ENCODE data around the gene TRIM38. TPM values are rescaled to one million over a fixed set of nuclear protein-coding genes. Genes with fewer than 3 reads are reported as not detected.
A peak's percentile ranks its signal among the peaks of the same experiment; 100 is the strongest.

TRIM38 gene
- polyA plus RNA-seq, 1 donor from 2014 or later, result not detected

DNA sequence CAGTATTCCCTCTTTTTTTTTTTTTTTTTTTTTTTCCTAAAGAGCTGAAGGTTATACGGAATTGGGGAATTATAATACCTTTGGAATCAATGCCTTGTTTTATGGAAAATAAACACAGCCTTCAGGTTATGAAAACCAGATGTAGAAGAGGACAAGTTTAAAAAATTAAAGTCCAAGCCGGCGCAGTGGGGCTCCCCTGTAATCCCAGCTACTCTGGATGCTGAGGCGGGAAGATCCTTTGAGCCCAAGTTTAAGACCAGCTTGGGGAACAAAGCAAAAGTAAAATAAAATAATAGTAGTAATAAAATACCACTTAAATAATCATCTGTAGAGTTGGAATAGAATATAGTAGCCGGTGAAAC, 57.3 kb downstream of the TRIM38 start:
- peak overlapping the region; percentile 89 for H3K27ac ChIP-seq (ENCODE audit: low read length)
- peak overlapping the region; percentile 86 for H3K4me2 ChIP-seq (ENCODE audit: low read length)
- H3K9me3 ChIP-seq (ENCODE audit: low read length), result no peaks in the 10 kb centered on the region

DNA sequence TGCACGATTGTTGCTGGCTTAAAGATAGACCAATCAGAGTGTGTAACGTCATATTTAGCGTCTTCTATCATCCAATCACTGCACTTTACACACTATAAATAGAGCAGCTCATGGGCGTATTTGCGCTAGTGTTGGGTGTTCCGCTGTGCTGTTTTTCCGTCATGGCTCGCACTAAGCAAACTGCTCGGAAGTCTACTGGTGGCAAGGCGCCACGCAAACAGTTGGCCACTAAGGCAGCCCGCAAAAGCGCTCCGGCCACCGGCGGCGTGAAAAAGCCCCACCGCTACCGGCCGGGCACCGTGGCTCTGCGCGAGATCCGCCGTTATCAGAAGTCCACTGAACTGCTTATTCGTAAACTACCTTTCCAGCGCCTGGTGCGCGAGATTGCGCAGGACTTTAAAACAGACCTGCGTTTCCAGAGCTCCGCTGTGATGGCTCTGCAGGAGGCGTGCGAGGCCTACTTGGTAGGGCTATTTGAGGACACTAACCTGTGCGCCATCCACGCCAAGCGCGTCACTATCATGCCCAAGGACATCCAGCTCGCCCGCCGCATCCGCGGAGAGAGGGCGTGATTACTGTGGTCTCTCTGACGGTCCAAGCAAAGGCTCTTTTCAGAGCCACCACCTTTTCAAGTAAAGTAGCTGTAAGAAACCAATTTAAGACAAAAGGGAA, 57.9 kb downstream of the TRIM38 start:
- no peaks in the 10 kb centered on the region for H3K9me3 ChIP-seq (ENCODE audit: low read length)
- H2AFZ ChIP-seq (ENCODE audit: low read depth, low read length), result peak overlapping the region; percentile 51

More for the DNA sequence above, 57.3 kb downstream of the TRIM38 start:
- H3K4me3 ChIP-seq (ENCODE audit: low read length), result peak overlapping the region; percentile 86
- H3K9me2 ChIP-seq (ENCODE audit: insufficient read depth, low read length), result no peaks in the 10 kb centered on the region
- H3K79me2 ChIP-seq (replicated peaks; ENCODE audit: insufficient read depth, low read length), result no peaks in the 10 kb centered on the region
- TF ChIP-seq, protein P1, sequence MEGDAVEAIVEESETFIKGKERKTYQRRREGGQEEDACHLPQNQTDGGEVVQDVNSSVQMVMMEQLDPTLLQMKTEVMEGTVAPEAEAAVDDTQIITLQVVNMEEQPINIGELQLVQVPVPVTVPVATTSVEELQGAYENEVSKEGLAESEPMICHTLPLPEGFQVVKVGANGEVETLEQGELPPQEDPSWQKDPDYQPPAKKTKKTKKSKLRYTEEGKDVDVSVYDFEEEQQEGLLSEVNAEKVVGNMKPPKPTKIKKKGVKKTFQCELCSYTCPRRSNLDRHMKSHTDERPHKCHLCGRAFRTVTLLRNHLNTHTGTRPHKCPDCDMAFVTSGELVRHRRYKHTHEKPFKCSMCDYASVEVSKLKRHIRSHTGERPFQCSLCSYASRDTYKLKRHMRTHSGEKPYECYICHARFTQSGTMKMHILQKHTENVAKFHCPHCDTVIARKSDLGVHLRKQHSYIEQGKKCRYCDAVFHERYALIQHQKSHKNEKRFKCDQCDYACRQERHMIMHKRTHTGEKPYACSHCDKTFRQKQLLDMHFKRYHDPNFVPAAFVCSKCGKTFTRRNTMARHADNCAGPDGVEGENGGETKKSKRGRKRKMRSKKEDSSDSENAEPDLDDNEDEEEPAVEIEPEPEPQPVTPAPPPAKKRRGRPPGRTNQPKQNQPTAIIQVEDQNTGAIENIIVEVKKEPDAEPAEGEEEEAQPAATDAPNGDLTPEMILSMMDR (IDR thresholded peaks at IDR 0.05; ENCODE audit: poor library complexity, severe bottlenecking), result no peak
- TF ChIP-seq TAF1 (IDR thresholded peaks at IDR 0.05; ENCODE audit: low read depth), result no peak
- TF ChIP-seq EP300 (conservative IDR thresholded peaks at IDR 0.05; ENCODE audit: poor library complexity, severe bottlenecking), result no peak
- no peak for TF ChIP-seq POLR2AphosphoS5 (IDR thresholded peaks at IDR 0.05)
- TF ChIP-seq MXI1 (conservative IDR thresholded peaks at IDR 0.05; ENCODE audit: poor library complexity, severe bottlenecking), result no peak
- no peak for TF ChIP-seq RAD21 (conservative IDR thresholded peaks at IDR 0.05)
- TF ChIP-seq EZH2 (IDR thresholded peaks at IDR 0.05; ENCODE audit: borderline replicate concordance, insufficient read depth, low read length, poor library complexity, severe bottlenecking), result no peak
- TF ChIP-seq SMC3 (conservative IDR thresholded peaks at IDR 0.05; ENCODE audit: poor library complexity), result no peak
- TF ChIP-seq, protein P2, sequence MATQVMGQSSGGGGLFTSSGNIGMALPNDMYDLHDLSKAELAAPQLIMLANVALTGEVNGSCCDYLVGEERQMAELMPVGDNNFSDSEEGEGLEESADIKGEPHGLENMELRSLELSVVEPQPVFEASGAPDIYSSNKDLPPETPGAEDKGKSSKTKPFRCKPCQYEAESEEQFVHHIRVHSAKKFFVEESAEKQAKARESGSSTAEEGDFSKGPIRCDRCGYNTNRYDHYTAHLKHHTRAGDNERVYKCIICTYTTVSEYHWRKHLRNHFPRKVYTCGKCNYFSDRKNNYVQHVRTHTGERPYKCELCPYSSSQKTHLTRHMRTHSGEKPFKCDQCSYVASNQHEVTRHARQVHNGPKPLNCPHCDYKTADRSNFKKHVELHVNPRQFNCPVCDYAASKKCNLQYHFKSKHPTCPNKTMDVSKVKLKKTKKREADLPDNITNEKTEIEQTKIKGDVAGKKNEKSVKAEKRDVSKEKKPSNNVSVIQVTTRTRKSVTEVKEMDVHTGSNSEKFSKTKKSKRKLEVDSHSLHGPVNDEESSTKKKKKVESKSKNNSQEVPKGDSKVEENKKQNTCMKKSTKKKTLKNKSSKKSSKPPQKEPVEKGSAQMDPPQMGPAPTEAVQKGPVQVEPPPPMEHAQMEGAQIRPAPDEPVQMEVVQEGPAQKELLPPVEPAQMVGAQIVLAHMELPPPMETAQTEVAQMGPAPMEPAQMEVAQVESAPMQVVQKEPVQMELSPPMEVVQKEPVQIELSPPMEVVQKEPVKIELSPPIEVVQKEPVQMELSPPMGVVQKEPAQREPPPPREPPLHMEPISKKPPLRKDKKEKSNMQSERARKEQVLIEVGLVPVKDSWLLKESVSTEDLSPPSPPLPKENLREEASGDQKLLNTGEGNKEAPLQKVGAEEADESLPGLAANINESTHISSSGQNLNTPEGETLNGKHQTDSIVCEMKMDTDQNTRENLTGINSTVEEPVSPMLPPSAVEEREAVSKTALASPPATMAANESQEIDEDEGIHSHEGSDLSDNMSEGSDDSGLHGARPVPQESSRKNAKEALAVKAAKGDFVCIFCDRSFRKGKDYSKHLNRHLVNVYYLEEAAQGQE (IDR thresholded peaks at IDR 0.05; ENCODE audit: borderline replicate concordance), result no peak
- H4K20me1 ChIP-seq (ENCODE audit: insufficient read depth), result no peaks in the 10 kb centered on the region
- H2AFZ ChIP-seq (ENCODE audit: low read depth, low read length), result no peak overlapping the region
- H3K36me3 ChIP-seq (ENCODE audit: insufficient read depth, low read length), result no peaks in the 10 kb centered on the region
- H3K9ac ChIP-seq (ENCODE audit: low read length), result no peak overlapping the region
- H3F3A ChIP-seq (ENCODE audit: insufficient read depth, low read length, poor library complexity, severe bottlenecking), result peaks cover 12% of the 10 kb centered on the region
- H3K27me3 ChIP-seq (ENCODE audit: insufficient read depth, low read depth, low read length), result no peaks in the 10 kb centered on the region

More for the DNA sequence above, 57.9 kb downstream of the TRIM38 start:
- Histone ChIP-seq H3K36me3 (ENCODE audit: insufficient read depth, low read length) (no peaks in the 10 kb centered on the region), H3K27me3 (ENCODE audit: insufficient read depth, low read depth, low read length) (no peaks in the 10 kb centered on the region), H3K79me2 (replicated peaks; ENCODE audit: insufficient read depth, low read length) (no peaks in the 10 kb centered on the region), H4K20me1 (ENCODE audit: insufficient read depth) (no peaks in the 10 kb centered on the region), H3K4me2 (ENCODE audit: low read length) (peak overlapping the region; percentile 86), H3K27ac (ENCODE audit: low read length) (peak overlapping the region; percentile 89), H3K9me2 (ENCODE audit: insufficient read depth, low read length) (no peaks in the 10 kb centered on the region), H3K9ac (ENCODE audit: low read length) (peak overlapping the region; percentile 80), H3F3A (ENCODE audit: insufficient read depth, low read length, poor library complexity, severe bottlenecking) (peaks cover 12% of the 10 kb centered on the region), H3K4me3 (ENCODE audit: low read length) (peak overlapping the region; percentile 86)
- TF ChIP-seq TAF1 (IDR thresholded peaks at IDR 0.05; ENCODE audit: low read depth) (peak; percentile 88), EP300 (conservative IDR thresholded peaks at IDR 0.05; ENCODE audit: poor library complexity, severe bottlenecking) (peak; percentile 47), RAD21 (conservative IDR thresholded peaks at IDR 0.05) (no peak), MXI1 (conservative IDR thresholded peaks at IDR 0.05; ENCODE audit: poor library complexity, severe bottlenecking) (peak; percentile 66), SMC3 (conservative IDR thresholded peaks at IDR 0.05; ENCODE audit: poor library complexity) (no peak), EZH2 (IDR thresholded peaks at IDR 0.05; ENCODE audit: borderline replicate concordance, insufficient read depth, low read length, poor library complexity, severe bottlenecking) (no peak), POLR2AphosphoS5 (IDR thresholded peaks at IDR 0.05) (peak; percentile 100)
- TF ChIP-seq, protein P1 (IDR thresholded peaks at IDR 0.05; ENCODE audit: poor library complexity, severe bottlenecking), result peak; percentile 22
- TF ChIP-seq, protein P2 (IDR thresholded peaks at IDR 0.05; ENCODE audit: borderline replicate concordance), result peak; percentile 85

Measured in neural cell (in vitro differentiated cells).